HL-60 (cell line): ENCODE data around the gene TPD52L1.

ENCODE experiments used
- CTCF ChIP-seq: IDR thresholded peaks from one replicate; pipeline ENCODE4 v1.5.1; 2011; ENCODE audit warnings: low read length, control low read depth, inconsistent platforms; ENCODE audit not compliant: insufficient read depth
- REST ChIP-seq: IDR thresholded peaks from 2 replicates; pipeline ENCODE4 v1.6.1; 2012; ENCODE audit warnings: low read depth; ENCODE audit not compliant: insufficient replicate concordance

GRCh38 chr6:125207956-125208355 is 54.4 kb downstream of the TPD52L1 start:
- TF ChIP-seq CTCF, result no peak
- TF ChIP-seq REST, result no peak
